Embryonic facial prominence (tissue), 1 donor: ENCODE results near the gene OVCA2.

Source experiments
- DNase-seq: peaks from one replicate; pipeline ENCODE4 v3.0.0-alpha.2; 2016; ENCODE audit errors: extremely low spot score

Gene OVCA2

DNA sequence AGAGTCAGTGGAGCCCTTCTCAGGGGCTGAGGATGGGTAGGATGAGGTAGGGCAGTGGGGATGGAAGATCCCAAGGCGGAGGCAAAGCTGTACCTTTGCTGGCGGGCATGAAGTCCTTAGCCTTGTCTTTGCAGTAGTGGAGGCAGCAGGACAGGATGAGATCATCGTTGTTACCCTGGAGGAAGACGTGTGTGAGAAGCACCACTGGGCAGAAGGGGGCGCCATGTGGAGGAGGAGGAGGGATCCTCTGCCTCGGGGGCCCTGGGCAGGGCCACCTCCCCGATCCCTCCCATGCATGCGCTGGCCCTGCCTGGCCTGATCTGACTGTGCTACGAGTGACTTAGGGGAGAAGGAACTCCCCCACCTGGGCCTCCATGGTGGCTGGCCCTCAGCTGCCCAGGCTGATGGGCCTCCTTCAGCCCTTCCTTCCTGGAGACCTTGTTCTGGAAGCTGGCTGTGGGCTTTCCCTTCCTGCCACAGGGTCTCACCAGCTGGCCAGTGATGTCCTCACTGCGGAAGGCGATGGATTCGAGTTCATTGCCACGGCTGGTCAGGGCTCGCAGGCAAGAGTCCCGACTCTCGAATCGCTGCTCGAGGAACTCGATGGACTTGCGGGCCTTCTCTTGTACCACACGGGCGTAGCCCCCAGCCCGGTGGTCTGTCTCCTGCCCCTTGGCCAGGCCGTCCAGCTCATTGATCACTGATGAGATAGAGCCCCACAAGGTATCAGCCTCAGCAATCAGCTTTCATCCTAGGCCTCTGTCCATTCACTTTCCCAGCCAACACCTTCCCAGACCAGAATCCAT, 23.4 kb downstream of the OVCA2 start:
- no peak for DNase-seq

DNA sequence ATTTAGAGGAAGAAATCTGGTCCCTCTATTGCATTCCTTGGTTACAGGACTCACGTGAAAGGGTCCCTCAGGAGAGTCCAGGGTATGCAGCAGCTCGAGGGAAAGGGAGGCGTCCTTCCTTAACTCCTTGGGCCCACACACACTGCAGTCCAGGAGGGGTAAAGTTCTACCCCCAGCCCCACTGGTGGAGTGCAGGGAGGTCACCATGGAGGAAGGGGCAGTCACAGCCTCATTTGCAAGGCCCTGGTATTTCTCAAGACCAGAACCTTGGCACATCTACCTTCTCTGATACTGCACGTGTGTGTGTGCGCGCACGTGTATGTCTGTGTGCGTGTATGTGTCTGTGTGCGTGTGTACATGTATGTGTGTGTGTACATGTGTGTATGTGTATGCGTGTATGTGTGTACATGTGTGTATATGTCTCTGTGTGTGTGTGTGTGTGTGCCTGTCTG, 24.2 kb downstream of the OVCA2 start:
- DNase-seq: no peak

DNA sequence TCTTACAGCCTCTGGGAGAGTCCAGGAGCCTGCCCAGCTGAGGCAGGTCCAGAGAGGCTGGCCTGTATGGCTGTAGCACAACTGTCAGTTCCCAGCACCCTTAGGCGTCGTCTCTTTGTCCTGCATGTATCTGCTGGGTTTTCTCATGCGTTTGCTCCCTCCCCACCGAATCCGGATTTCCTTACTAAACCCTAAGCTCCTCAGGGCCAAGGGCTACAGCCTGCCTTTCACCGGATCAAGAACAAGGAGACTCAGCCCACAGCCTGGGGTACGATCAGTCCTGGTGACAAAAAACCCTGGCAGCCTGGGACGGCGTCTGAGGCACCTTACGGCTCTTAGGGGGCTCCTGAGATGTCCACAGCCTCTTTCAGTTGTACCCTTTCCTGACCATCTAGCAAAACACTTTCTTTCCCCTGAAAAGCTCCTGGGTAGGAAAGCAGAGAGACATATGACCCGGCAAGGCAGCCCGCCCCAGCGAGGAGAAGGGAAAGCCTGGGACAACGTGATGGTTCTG, 25.3 kb downstream of the OVCA2 start:
- DNase-seq: no peak

DNA sequence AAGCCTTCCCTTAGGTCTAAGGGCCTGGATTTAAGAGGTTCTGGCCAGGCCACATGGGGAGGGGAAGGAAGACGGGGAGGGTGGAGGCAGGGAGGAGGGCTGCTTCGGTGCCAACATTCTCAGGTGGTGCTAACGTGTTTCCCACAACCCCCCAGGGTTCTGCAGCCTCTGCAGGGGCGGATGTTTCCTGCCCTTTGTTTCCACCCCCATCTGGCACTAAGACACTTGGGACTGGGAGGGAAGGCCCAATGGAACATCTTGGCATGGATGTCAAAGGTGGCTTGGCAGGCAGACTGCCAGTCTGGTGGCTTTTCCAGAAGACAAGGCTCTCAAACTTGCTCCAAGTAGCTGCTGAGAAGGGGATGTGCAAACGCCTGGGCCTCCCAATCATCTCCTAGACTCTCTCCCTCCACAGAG, 25.8 kb downstream of the OVCA2 start:
- DNase-seq: no peak

DNA sequence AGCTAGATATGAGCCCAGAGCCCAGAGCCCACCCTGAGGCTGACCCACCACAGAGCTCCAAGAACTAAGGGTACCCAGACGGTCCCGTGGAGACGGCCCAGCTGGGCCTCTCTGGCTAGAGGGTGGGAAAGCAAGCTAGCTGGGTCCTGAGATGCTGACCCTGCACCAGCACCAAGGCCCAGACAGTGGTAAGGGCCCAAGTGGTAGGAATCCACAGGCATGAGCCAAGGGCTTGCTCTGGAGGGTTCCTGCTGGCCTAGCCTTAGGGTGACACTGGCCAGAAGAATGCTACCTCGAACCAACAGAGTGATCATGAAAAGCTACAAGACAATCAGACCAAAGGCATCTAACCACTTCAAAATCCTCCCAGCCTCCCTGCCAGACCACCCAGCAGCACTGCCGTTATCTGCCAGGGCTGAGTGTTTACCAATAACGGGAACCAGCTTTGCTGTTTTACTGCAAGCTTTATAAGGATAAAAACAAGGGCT, 26.3 kb downstream of the OVCA2 start:
- DNase-seq: no peak

DNA sequence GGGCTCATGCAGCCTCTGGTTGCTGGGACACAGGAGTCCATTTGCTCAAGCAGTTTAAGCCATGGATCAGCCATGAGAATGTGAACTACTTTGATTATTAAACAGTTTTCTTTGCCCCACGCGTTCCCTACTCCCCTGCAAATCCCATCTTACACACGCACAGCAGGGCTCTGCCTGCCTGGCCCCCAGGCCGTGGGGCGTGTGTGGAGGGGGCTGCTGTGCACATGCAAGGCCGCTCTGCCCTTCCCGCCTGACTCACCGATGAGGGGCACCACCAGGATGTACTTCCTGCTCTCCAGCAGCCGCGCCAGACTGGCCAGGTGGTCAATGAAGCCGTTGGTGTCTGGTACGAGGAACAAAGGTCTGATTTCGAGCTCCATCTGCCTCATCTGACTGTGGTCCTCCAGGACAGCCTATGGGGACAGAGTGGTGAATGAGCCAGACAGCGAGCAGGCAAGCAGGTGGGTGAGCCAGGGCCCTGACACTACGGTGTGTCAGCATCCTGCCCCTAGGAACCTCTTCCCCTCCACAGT, 26.8 kb downstream of the OVCA2 start:
- DNase-seq: no peak

DNA sequence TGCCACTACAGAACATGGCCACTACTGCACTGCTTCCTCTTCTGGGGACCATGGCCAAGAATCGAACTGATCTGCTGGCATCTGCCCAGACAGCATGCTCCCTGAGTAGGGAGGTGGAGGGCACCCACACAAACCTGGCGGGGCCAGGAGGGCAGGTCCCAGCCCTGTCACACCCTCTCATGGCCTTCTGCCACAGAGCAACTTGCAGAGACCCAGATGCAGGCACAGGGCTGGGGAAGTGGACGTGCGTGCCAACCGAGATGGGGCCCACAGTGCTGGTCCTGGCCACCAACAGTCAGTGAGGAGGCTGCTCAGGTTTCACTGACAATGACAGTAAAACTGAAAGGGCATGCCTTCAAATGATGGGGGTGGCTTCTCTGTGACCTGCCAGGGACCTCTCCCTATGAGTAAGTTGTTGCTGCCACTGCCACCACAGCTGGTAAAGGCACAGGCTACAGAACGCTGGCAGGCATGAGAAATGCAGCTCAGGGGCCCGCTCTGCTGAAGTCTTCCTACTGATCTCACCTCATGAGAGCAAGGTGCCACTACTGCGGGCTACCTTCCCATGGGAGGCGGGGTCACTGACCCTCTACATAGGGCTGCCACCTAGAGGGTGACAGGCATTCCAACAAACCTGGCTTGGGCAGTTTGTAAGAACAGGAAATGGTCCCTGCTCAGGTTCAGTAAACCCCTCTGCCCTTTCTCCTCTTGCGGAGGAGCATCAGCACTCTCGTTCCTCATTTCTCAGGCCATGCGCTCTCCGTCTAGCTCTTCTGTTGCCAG, 28.6 kb downstream of the OVCA2 start:
- no peak for DNase-seq

DNA sequence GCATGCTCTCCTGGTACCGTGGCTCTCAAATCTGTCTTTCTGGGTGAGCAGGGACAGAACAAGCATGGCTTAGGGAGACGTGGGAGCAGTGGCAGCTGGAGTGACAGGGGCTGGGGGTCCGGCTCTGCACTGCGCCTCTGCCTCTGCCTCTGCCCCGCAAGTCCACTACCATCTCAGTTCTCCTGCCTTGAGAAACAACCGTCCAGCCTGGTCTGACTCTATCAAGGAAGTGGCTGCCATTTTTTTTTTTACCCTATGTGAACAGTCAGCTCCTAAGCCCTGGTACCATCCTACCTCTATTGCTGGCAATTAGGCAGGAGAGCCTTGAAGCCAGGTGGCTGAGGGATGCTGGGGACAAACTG, 29.2 kb downstream of the OVCA2 start:
- no peak for DNase-seq

DNA sequence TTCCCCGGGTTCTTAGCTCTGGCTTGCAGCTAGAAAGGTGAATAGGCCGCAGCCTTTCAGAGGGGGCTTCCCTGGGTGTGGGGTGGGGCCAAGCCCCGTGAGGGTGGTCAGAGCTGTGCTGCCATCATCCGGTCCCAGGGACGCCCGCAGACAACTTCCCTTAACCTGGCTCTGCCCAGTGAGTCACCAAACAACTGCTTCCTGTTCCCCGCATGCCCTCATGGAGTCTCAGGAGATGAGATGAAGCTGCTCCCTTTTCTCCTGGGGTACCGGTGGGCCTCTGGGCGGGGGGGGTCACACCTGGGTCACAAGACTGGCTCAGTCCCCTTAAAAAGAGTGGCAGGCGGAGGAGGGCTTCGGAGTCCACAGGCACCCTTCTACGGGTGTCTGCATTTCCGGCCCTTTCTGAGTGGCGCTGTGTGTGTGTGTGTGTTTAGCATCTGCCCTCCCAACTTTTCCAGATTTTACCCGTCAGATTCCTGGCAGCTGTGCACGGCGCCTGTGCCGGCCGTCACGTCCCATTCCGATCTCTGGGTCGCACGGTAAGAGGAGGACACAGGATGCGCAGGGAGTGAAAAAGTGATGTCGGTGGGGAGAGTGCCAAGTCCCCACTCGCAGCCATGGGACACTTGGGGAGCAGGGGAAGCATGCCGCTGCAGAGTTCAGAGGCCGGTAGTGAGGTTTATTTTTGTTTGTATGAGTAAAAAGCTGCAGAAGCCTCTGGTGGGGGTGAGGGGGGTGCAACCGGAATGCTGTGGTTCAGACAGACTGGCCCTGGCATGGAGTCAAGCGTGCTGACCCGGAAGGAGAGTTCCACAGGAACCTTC, 29.8 kb downstream of the OVCA2 start:
- DNase-seq: no peak

DNA sequence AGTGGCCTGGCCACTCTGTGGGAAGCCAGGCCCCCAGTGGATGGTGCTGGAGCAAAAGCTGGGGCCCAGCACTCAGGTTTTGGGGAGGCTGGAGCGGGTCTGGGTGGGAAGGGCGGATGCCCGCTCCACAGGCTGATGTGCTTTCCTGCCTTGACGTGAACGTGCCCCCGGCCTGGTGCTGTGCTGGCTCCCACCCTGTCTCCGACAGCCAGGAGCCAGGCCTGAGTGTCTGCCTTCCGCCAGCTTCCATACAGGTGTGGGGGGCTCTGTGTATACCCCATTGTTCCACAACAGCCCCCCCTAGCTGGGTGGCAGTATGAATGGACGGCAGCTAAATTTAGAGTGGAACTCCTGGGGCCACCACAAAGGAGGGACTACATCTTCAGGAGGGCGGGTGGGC, 33.1 kb downstream of the OVCA2 start:
- DNase-seq: no peak

DNA sequence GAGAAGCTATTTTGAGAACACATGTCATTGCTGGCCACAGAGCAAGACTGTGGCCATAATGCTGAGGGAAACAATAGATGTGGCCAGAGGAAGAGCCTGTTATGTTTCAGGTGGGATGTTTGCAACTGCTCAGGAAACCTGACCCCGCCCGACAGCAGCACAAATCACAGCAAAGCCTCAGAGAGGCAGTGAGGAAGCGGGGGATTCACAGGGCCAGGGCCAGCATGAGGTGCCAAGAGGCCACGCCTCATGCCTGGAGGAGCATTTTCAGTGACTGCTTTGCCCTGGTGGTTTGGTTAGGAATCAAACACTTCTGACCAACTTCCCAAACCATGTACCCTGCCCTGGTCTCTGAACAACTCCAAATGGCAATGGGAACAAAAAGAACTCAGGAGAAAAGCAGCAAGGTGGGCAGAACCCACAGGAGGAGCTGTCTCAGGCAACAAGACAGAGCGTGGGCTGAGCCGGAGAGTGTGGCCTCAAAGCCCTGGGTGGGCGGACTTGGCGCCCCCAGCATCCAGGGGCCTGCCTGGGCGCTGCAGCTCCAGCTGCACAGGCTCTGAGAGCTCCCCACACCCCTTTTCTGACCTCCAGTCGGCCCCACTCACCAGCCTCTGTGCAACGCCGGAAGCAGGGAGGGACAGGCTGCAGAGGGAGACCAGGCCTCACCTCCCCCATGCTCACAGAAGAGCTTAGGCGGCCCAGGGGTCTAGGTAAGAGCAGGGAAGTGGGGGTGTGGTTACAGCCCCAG, 33.7 kb downstream of the OVCA2 start:
- no peak for DNase-seq

DNA sequence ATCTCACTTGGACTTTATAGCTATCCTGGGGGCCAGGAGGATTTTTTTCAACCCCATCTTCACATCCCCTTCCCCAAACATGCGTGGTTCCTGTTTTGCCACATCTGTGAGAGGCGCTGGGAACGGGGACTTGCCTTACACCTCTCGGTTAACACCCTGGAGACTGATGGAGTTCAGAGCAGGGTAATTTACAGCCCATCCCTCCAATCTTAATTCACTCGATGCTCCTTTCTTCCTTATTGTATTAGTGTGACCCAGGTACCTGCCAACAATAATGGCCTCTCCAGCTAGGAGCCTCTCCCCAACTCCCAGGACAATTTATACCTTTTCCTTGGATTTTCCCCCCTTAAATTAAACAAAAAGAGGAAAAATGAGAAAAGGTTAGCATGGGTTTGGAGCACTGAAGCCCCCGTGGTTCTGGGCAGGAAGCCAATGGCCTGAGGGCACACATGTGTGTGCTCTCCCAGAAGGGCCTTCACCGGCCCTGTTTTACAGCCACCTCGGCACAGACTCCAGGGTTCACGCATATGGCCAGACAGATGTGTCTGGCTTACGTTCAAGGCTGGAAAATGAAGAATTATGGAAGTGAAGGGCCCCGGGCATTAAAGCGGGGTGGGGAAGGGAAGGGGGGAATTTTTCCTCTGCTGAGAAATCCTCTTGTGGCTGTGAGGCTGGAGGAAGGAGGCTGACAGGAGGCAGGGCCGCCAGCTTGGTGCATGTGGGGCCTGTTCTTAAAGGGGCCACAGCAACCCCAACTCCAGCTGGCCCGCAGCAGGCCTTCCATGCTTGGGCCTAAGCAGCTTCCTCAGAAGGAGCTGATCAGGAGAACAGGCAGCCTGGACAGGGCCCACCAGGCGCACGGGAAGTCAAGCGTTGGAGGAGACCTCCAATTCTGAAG, 34.5 kb downstream of the OVCA2 start:
- no peak for DNase-seq

DNA sequence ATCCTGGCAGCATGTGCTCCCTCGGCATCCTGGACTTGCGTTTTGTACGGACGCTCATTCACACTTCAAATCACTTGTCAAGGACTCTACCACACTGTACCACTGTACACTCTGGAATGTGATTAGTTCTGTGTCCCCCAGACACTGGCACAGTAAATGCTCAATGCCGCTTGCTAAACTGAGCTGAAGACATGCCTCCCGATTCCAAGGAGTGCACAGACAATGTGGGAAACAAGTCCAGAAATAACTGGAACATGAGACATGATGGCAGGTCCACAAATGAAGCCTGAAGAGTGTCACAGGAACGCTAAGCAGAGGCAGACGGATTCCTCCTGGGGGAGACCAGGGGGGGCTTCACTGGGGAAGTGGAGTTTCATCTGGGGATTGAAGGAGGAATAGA, 35.2 kb downstream of the OVCA2 start:
- DNase-seq: no peak

DNA sequence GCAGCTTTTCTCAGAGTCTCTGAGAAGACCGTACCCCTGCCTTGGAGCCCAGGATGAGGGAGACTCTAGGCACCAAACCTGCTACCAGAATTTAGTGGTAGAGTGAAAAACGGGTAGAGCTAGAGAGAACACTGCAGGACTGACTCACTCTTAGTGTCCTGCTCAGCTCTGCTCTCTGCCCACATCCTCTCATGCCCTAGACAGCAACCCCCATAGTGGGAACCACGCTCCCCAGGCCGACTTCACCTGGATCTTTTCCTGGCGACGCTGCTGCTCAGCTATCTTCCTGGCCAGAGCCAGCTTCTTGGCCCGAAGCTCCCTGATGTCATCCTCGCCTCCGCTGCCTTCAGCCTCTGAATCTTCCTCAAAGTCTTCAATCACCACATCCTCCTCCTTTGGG, 39.7 kb downstream of the OVCA2 start:
- no peak for DNase-seq

DNA sequence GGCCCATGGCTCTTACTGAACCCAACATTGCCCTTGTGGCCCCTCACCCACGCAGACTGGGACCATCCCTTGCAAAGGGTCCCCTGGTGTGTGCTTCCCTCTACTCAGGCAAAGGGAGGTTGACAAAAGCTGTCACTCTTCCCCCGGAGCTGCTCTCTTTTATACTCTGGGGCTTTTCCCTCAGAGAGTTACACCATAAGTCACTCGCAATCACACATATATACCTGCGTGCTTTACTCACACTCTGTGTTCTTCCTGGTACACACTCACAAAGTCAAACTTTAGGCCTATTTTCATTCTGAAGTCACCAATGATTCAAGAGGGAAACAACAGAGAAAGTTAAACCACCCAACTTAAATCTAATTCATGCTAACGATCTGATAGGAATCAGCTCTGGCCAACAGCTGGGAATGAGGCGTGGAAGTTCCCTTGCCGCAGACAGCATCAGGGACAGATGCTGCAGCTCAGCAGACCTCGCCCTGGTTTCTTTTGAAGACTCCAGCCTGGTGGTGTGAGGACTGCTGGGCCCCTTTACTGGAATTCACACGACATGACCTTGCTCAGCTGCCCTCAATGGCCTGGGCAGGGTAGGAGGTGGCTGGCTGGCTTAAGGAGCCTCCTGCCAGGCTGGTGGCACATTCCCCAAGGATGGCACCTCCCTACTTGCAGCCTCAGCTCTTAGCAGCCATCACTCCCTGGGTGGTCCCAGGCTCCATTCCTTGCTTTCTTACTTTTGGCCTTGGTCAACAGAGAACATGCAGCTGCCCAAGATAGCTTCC, 40.4 kb downstream of the OVCA2 start:
- DNase-seq: no peak

DNA sequence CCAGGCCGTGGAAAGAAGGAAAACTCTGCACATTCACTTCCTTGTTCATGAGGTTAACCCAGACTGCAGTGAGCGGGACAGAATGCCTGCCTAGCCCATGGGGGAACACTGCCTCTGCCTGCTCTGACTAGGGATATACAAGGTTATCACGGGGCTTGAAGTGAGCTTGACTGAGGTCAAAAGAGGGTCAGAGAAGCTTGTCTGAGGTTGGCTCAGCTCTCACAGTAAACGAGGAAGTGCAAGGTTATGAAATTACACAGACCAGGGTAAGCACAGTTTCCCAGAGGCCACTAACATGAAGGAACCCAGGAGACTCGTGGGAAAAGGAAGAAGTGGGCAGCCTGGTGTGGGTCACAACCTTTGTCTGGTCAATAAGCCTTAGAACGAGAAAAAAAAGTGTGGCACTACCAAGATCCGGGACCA, 41.8 kb downstream of the OVCA2 start:
- no peak for DNase-seq

DNA sequence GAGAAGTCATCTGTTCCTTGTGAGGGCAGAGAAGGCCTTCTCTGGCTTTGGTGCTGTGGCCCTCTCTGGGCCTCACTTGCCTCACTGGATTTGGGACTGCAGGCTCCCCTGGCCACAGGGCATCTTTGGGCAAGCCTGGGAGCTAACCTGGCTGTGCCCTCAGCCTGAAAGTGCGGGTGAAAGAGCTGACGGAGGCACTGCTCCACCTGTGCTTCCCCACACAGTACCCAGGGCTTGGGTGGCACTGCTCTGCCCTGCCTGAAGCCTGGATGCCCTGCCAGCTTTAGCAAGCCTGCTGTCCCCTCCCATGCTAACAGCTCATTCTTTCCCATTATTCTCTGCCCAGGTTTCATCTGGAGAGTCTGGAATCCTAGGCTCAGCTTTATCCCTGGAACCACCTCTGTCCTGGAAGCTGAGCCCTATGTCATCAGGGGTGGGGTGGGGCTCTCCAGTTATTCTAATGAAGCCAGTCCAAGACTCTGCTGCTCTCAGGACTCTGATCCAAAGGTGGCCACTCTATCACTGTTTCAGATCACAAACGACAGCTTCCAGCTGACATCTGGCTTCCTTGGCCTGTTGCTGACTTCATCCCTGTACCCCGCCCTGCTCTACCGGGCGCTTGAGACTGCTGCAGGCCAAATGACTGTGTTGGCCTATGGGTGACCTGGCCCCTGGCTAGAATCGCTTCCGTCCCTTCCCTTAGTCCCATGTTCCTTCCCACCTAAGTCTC, 42.4 kb downstream of the OVCA2 start:
- no peak for DNase-seq
